ENCODE results near the gene TRIM10.

TRIM10 gene

GRCh38 chr6:30149858-30150550 is 11.0 kb downstream of the TRIM10 start:
- no peaks in the 10 kb centered on the region for H3K9me2 ChIP-seq (replicated peaks; ENCODE audit: insufficient read depth, low read length)
- no peak overlapping the region for H3K4me3 ChIP-seq (ENCODE audit: low read length)
- no peak for TF ChIP-seq EZH2 (optimal IDR thresholded peaks at IDR 0.05; ENCODE audit: low read depth, low read length)
- TF ChIP-seq CTCF (IDR thresholded peaks at IDR 0.05; ENCODE audit: low read length) = no peak
- TF ChIP-seq EZH2phosphoT487 (IDR thresholded peaks at IDR 0.05; ENCODE audit: low read length) = no peak
- H3K9ac ChIP-seq (ENCODE audit: low read length) = no peak overlapping the region
- H3K27me3 ChIP-seq (replicated peaks; ENCODE audit: insufficient read depth, low read length) = 0 out of 2 replicates have a peak, but pooled peaks cover 8% of the 10 kb centered on the region
- H3K9me3 ChIP-seq (replicated peaks; ENCODE audit: insufficient read depth, low read length) = no peaks in the 10 kb centered on the region
- no peaks in the 10 kb centered on the region for H3K79me2 ChIP-seq (ENCODE audit: low read length)
- no peak overlapping the region for H3K4me2 ChIP-seq (ENCODE audit: low read depth, low read length)
- H3K27ac ChIP-seq (ENCODE audit: low read length) = no peak overlapping the region
- no peaks in the 10 kb centered on the region for H3K4me1 ChIP-seq (ENCODE audit: low read length)
- DNase-seq = no peak
- H3K36me3 ChIP-seq (replicated peaks; ENCODE audit: insufficient read depth, low read length) = no peaks in the 10 kb centered on the region
- no peaks in the 10 kb centered on the region for H3F3A ChIP-seq (ENCODE audit: insufficient read depth, low read length)
- no peaks in the 10 kb centered on the region for H4K20me1 ChIP-seq (ENCODE audit: insufficient read depth, low read length)
- no peak overlapping the region for H2AFZ ChIP-seq (ENCODE audit: low read length)

- H3K36me3 ChIP-seq (replicated peaks; ENCODE audit: insufficient read depth, low read length) = no peaks in the 10 kb centered on the region
- no peak overlapping the region for H3K27ac ChIP-seq (ENCODE audit: low read length)
- no peak overlapping the region for H2AFZ ChIP-seq (ENCODE audit: low read length)
- 0 out of 2 replicates have a peak, but pooled peaks cover 5% of the 10 kb centered on the region for H3K27me3 ChIP-seq (replicated peaks; ENCODE audit: insufficient read depth, low read length)
- H3K79me2 ChIP-seq (ENCODE audit: low read length) = no peaks in the 10 kb centered on the region
- no peaks in the 10 kb centered on the region for H3K4me1 ChIP-seq (ENCODE audit: low read length)
- H3K9me3 ChIP-seq (replicated peaks; ENCODE audit: insufficient read depth, low read length) = no peaks in the 10 kb centered on the region
- no peak overlapping the region for H3K4me2 ChIP-seq (ENCODE audit: low read depth, low read length)
- no peaks in the 10 kb centered on the region for H4K20me1 ChIP-seq (ENCODE audit: insufficient read depth, low read length)
- H3K4me3 ChIP-seq (ENCODE audit: low read length) = no peak overlapping the region
- TF ChIP-seq EZH2 (optimal IDR thresholded peaks at IDR 0.05; ENCODE audit: low read depth, low read length) (no peak), EZH2phosphoT487 (IDR thresholded peaks at IDR 0.05; ENCODE audit: low read length) (no peak), CTCF (IDR thresholded peaks at IDR 0.05; ENCODE audit: low read length) (no peak)
- no peaks in the 10 kb centered on the region for H3F3A ChIP-seq (ENCODE audit: insufficient read depth, low read length)
- H3K9me2 ChIP-seq (replicated peaks; ENCODE audit: insufficient read depth, low read length) = no peaks in the 10 kb centered on the region
- no peak overlapping the region for H3K9ac ChIP-seq (ENCODE audit: low read length)
- no peak for DNase-seq
These were observed 11.8 kb downstream of the TRIM10 start for GRCh38 chr6:30149234-30149633.

GRCh38 chr6:30147096-30147495 is 13.9 kb downstream of the TRIM10 start:
- DNase-seq = no peak
- no peak overlapping the region for H3K9ac ChIP-seq (ENCODE audit: low read length)
- no peak overlapping the region for H3K4me3 ChIP-seq (ENCODE audit: low read length)
- no peak overlapping the region for H3K4me2 ChIP-seq (ENCODE audit: low read depth, low read length)
- peaks cover 9% of the 10 kb centered on the region; the same call in 1 of the 2 replicates for H3K27me3 ChIP-seq (replicated peaks; ENCODE audit: insufficient read depth, low read length)
- no peak for TF ChIP-seq EZH2phosphoT487 (IDR thresholded peaks at IDR 0.05; ENCODE audit: low read length)
- TF ChIP-seq CTCF (IDR thresholded peaks at IDR 0.05; ENCODE audit: low read length) = no peak
- TF ChIP-seq EZH2 (optimal IDR thresholded peaks at IDR 0.05; ENCODE audit: low read depth, low read length) = no peak
- no peaks in the 10 kb centered on the region for H3K36me3 ChIP-seq (replicated peaks; ENCODE audit: insufficient read depth, low read length)
- no peak overlapping the region for H3K27ac ChIP-seq (ENCODE audit: low read length)
- H3K79me2 ChIP-seq (ENCODE audit: low read length) = no peaks in the 10 kb centered on the region
- no peaks in the 10 kb centered on the region for H3K9me3 ChIP-seq (replicated peaks; ENCODE audit: insufficient read depth, low read length)
- no peaks in the 10 kb centered on the region for H4K20me1 ChIP-seq (ENCODE audit: insufficient read depth, low read length)
- H3K9me2 ChIP-seq (replicated peaks; ENCODE audit: insufficient read depth, low read length) = no peaks in the 10 kb centered on the region
- no peak overlapping the region for H2AFZ ChIP-seq (ENCODE audit: low read length)
- H3F3A ChIP-seq (ENCODE audit: insufficient read depth, low read length) = no peaks in the 10 kb centered on the region
- no peaks in the 10 kb centered on the region for H3K4me1 ChIP-seq (ENCODE audit: low read length)

Measured in MM.1S (cell line).